B cell (primary cell): ENCODE measurements around the gene PEX19.

ENCODE experiments used
- CTCF ChIP-seq: fragments of 200-600 bp; IDR thresholded peaks from one replicate; pipeline ENCODE4 v1.8.0; 2022; ENCODE audit warnings: antibody characterized with exemption, mild to moderate bottlenecking
- EZH2 ChIP-seq: IDR thresholded peaks from 2 replicates; pipeline ENCODE4 v1.6.1; 2012; ENCODE audit warnings: borderline replicate concordance, low read depth, mild to moderate bottlenecking, moderate library complexity, low read length; ENCODE audit not compliant: insufficient read depth, poor library complexity, severe bottlenecking

GRCh38 chr1:160239582-160240299 lies 45.2 kb downstream of the PEX19 start:
- TF ChIP-seq CTCF, result no peak
- TF ChIP-seq EZH2, result no peak
